Parathyroid adenoma (tissue), 2 donors: ENCODE measurements around the gene GPSM1.

Experiments
- H2AFZ ChIP-seq: fragments of 300-600 bp; sonication (generic); one replicate; pipeline ENCODE4 v1.7.0; 2017; ENCODE audit warnings: antibody characterized with exemption, mild to moderate bottlenecking
- H3K27ac ChIP-seq: fragments of 300-600 bp; sonication (generic); one replicate; pipeline ENCODE4 v1.7.0; 2017
- H3K27me3 ChIP-seq: fragments of 300-600 bp; sonication (generic); one replicate; pipeline ENCODE4 v1.7.0; 2017; ENCODE audit warnings: low read length; ENCODE audit not compliant: control insufficient read depth, insufficient read depth
- H3K36me3 ChIP-seq: fragments of 300-600 bp; sonication (generic); one replicate; pipeline ENCODE4 v1.7.0; 2017; ENCODE audit warnings: low read length; ENCODE audit not compliant: control insufficient read depth, insufficient read depth
- H3K4me1 ChIP-seq: fragments of 300-600 bp; sonication (generic); one replicate; pipeline ENCODE4 v1.7.0; 2017; ENCODE audit warnings: control low read depth
- H3K4me2 ChIP-seq: fragments of 300-600 bp; sonication (generic); one replicate; pipeline ENCODE4 v1.7.0; 2017; ENCODE audit warnings: low read length
- H3K4me3 ChIP-seq: fragments of 300-600 bp; sonication (generic); one replicate; pipeline ENCODE4 v1.7.0; 2017; ENCODE audit warnings: low read depth, low read length
- H3K79me2 ChIP-seq: fragments of 300-600 bp; sonication (generic); one replicate; pipeline ENCODE4 v1.7.0; 2017; ENCODE audit warnings: control low read depth
- H3K9ac ChIP-seq: fragments of 300-600 bp; sonication (generic); one replicate; pipeline ENCODE4 v1.7.0; 2017; ENCODE audit warnings: mild to moderate bottlenecking
- H3K9me3 ChIP-seq: fragments of 300-600 bp; sonication (generic); one replicate; pipeline ENCODE4 v1.7.0; 2017; ENCODE audit warnings: low read length; ENCODE audit not compliant: control insufficient read depth
- TF ChIP-seq, protein P1 (sequence below): fragments of 300-600 bp; sonication (generic); IDR thresholded peaks from one replicate; pipeline ENCODE4 v1.7.0; 2017; ENCODE audit warnings: antibody characterized with exemption, mild to moderate bottlenecking
- donor health status: primary hyperparathyroidism.

GPSM1 gene

DNA sequence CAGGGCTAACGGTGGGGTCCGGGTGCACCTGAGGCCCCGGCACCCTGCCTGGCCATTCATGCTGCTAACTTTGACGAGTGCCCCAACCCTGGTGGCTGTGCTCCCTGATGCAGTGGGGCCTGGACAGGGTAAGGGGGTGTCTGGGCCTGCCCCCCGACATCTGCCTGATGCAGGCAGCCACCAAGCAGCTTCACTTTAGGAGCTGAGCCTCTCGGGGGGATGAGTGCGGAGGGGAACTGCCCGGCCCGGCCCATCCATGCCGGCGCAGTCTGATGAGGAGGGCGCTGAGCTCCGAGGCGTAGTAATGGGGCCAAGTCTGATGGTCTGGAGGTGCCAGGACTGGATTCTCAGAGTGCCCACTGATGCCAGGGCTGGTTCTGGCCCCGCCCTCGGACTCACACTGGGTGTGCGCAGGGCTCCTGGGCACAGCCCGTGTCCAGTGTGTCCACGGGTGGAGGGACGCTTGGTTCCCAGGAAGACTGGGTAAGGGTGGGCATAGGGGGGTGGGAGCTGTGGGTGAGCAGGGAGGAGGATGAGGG, 19.7 kb downstream of the GPSM1 start:
- H3K9me3 ChIP-seq, result no peaks in the 10 kb centered on the region
- no peaks in the 10 kb centered on the region for H3K79me2 ChIP-seq
- TF ChIP-seq, protein P1, sequence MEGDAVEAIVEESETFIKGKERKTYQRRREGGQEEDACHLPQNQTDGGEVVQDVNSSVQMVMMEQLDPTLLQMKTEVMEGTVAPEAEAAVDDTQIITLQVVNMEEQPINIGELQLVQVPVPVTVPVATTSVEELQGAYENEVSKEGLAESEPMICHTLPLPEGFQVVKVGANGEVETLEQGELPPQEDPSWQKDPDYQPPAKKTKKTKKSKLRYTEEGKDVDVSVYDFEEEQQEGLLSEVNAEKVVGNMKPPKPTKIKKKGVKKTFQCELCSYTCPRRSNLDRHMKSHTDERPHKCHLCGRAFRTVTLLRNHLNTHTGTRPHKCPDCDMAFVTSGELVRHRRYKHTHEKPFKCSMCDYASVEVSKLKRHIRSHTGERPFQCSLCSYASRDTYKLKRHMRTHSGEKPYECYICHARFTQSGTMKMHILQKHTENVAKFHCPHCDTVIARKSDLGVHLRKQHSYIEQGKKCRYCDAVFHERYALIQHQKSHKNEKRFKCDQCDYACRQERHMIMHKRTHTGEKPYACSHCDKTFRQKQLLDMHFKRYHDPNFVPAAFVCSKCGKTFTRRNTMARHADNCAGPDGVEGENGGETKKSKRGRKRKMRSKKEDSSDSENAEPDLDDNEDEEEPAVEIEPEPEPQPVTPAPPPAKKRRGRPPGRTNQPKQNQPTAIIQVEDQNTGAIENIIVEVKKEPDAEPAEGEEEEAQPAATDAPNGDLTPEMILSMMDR, result no peak
- no peaks in the 10 kb centered on the region for H3K36me3 ChIP-seq
- peaks cover 5% of the 10 kb centered on the region for H3K4me1 ChIP-seq
- no peak overlapping the region for H3K4me3 ChIP-seq
- no peak overlapping the region for H3K4me2 ChIP-seq
- H2AFZ ChIP-seq, result no peak overlapping the region
- H3K27me3 ChIP-seq, result no peaks in the 10 kb centered on the region
- H3K9ac ChIP-seq, result no peak overlapping the region
- H3K27ac ChIP-seq, result no peak overlapping the region

DNA sequence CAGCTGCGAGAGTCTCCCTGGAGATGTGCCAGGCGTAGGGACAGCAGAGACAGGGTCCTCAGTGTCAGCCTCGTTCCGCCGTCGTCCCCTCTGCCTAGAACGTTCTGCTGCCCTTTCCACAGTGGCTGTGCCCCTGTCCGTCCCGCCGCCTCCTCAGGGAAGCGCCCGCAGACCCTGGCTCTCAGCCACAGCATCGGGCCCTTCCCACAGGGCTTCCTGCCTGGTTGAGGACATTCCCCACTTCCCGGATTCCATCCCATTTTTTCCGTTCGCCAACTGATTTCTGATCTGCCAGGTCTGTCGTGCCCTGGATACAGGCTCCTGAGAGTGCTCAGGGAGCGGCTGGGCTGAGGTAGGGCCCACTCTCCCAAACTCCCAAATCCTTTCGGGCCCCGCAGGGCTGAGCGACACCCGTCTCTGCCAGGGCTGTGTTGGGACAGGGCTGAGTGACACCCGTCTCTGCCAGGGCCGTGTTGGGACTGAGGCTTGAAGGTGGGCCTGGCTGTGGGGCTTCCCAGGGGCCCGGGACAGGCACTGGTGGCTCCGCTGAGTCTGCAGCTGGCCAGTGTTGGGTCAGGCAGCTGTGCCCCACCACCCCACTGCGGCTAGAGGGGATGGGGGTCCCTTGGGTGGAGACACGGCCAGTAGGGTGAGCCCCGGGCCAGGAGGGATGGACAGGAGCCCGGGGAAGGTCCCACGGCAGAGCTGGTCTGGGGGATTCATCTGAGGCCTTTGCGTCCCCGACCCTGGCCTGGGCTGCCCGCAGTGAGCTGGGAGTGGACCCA, 20.3 kb downstream of the GPSM1 start:
- H3K4me3 ChIP-seq, result no peak overlapping the region
- H2AFZ ChIP-seq, result no peak overlapping the region
- H3K79me2 ChIP-seq, result no peaks in the 10 kb centered on the region
- H3K9ac ChIP-seq, result no peak overlapping the region
- H3K4me1 ChIP-seq, result peaks cover 5% of the 10 kb centered on the region
- no peaks in the 10 kb centered on the region for H3K9me3 ChIP-seq
- no peak overlapping the region for H3K27ac ChIP-seq
- no peaks in the 10 kb centered on the region for H3K36me3 ChIP-seq
- no peak overlapping the region for H3K4me2 ChIP-seq
- no peaks in the 10 kb centered on the region for H3K27me3 ChIP-seq
- TF ChIP-seq, protein P1, result no peak

DNA sequence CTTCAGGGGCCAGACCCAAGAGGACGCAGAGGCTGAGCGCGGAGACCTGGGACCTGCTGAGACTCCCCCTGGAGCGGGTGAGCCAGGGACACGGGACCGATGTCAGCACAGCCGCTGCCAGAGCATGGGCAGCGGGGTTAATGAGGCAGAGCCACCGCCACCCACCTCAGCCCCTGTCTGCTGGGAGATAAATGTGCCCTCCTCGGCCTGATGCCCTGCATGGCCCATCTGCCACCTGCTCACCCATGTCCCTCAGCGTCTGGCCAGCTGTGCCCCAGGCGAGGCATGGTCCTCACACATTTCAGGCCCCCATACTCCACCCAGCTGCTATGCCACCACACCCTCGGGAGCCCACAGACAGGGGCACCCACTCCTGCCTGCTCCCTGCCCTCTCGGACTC, 21.4 kb downstream of the GPSM1 start:
- H3K9me3 ChIP-seq, result no peaks in the 10 kb centered on the region
- no peak overlapping the region for H3K4me2 ChIP-seq
- no peak overlapping the region for H3K4me3 ChIP-seq
- H3K27me3 ChIP-seq, result no peaks in the 10 kb centered on the region
- H3K9ac ChIP-seq, result no peak overlapping the region
- H3K27ac ChIP-seq, result no peak overlapping the region
- no peaks in the 10 kb centered on the region for H3K79me2 ChIP-seq
- no peaks in the 10 kb centered on the region for H3K36me3 ChIP-seq
- TF ChIP-seq, protein P1, result no peak
- H3K4me1 ChIP-seq, result no peaks in the 10 kb centered on the region
- H2AFZ ChIP-seq, result no peak overlapping the region

DNA sequence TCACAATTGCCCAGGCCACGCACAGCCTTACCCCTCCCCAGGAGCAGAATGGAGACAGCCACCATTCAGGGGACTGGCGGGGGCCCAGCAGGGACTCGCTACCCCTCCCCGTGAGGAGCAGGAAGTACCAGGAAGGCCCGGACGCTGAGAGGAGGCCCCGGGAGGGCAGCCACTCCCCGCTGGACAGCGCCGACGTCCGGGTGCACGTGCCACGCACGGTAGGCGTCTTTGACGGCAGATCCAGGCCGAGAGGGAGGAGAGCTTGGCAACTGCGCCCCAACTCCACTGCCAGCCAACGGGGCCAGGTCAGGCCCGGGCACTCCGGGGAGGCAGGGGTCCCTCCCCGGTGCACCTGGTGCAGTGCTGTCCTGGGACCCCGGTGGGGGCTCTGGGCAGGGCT, 22.2 kb downstream of the GPSM1 start:
- TF ChIP-seq, protein P1, result no peak

More for the DNA sequence above, 22.2 kb downstream of the GPSM1 start:
- H3K27me3 ChIP-seq, result no peaks in the 10 kb centered on the region
- H3K27ac ChIP-seq, result no peak overlapping the region
- H3K4me1 ChIP-seq, result no peaks in the 10 kb centered on the region
- H3K79me2 ChIP-seq, result no peaks in the 10 kb centered on the region
- H3K4me3 ChIP-seq, result no peak overlapping the region
- no peaks in the 10 kb centered on the region for H3K36me3 ChIP-seq
- H3K4me2 ChIP-seq, result no peak overlapping the region
- H2AFZ ChIP-seq, result no peak overlapping the region
- H3K9me3 ChIP-seq, result no peaks in the 10 kb centered on the region
- H3K9ac ChIP-seq, result no peak overlapping the region
